Heart right ventricle (tissue), 16 donors: ENCODE data around the gene NPEPL1. TPM values are rescaled to one million over a fixed set of nuclear protein-coding genes. Genes with fewer than 3 reads are reported as not detected.

ENCODE experiments used
- ATAC-seq, 8 donors: fragments of 200-7000 bp; cut with Tn5 transposase; one replicate each; pipeline ENCODE4 v1.9.1; 2020; ENCODE audit warnings: mild to moderate bottlenecking in 8 of 8, moderate library complexity in 8 of 8, moderate number of reproducible peaks in 1 of 8
- DNase-seq, 2 donors: peaks; one replicate each; pipeline ENCODE4 v3.0.0-alpha.2; 2020
- H3K27ac ChIP-seq, 10 donors: fragments of 200-600 bp; sonication (generic) in 2 of 10; one replicate each; pipeline versions ENCODE4 v1.5.0 to v1.8.0; 2020 to 2022; ENCODE audit warnings: mild to moderate bottlenecking in 3 of 10
- H3K27me3 ChIP-seq, 7 donors: fragments of 200-600 bp; one replicate each; pipeline ENCODE4 v1.8.0; 2021 to 2022; ENCODE audit warnings: mild to moderate bottlenecking in 2 of 7
- H3K36me3 ChIP-seq, 9 donors: fragments of 200-600 bp; sonication (generic) in 1 of 9; one replicate each; pipeline versions ENCODE4 v1.5.0 to v1.8.0; 2020 to 2022; ENCODE audit warnings: mild to moderate bottlenecking in 2 of 9
- H3K4me1 ChIP-seq, 9 donors: fragments of 200-600 bp; sonication (generic) in 1 of 9; one replicate each; pipeline versions ENCODE4 v1.5.0 to v1.8.0; 2020 to 2022; ENCODE audit warnings: mild to moderate bottlenecking in 4 of 9
- H3K4me3 ChIP-seq, 10 donors: fragments of 200-600 bp; sonication (generic) in 2 of 10; one replicate each; pipeline versions ENCODE4 v1.5.0 to v1.8.0; 2020 to 2022; ENCODE audit warnings: mild to moderate bottlenecking in 7 of 10, moderate library complexity in 2 of 10
- H3K9me3 ChIP-seq, 11 donors: fragments of 200-600 bp in 10 of 11; sonication (generic) in 2 of 11; one replicate each; pipeline versions ENCODE4 v1.5.0 to v1.8.0; 2013 to 2022; ENCODE audit warnings: mild to moderate bottlenecking in 2 of 11, control low read depth in 1 of 11, moderate library complexity in 1 of 11
- CTCF ChIP-seq, 9 donors: fragments of 200-600 bp; sonication (generic) in 2 of 9; IDR thresholded peaks; one replicate each; pipeline versions ENCODE4 v1.5.0 to v1.8.0; 2021 to 2022; ENCODE audit warnings: antibody characterized with exemption in 9 of 9, mild to moderate bottlenecking in 5 of 9, moderate library complexity in 1 of 9
- WGBS, 2 donors: extraction: QIAGEN DNeasy Blood & Tissue Kit; methylation state at CpG; one replicate each; pipeline ENCODE4 v1.1.7; 2013; ENCODE audit warnings: inconsistent platforms in 1 of 2; 5-methylcytosine and 5-hydroxymethylcytosine counted together
- intact Hi-C, 10 donors: fragments of 100-400 bp; cut with DNase I; formaldehyde crosslinking; loops; one replicate each; pipeline versions ENCODE4 v1.11.1 to v1.14.2; 2022
- polyA plus RNA-seq, 2 donors: library from polyadenylated mRNA; stranded (reverse); fragments of 200-250 nt; gene quantifications; one replicate each; pipeline ENCODE4 v1.2.3, GENCODE V29; 2013
- total RNA-seq, 10 donors: library from RNA; stranded (reverse); fragmentation: NEBNext Ultra II Directional in 3 of 10; extraction: Animal tissue kit (Norgen Biotek cat#: 25700) in 3 of 10; gene quantifications; one replicate each; pipeline versions ENCODE4 v1.2.1 to v1.2.4, GENCODE V29; 2021 to 2023
- donor health status: Arrhythmogenic right ventricular cardiomyopathy.
- donor health status: ischemic (EF 13 %, LVEDD 7.1; RV severe dilation, severe dysfunction).
- donor health status: healthy with polysubstance abuse.
- donor health status: DM: no; HTN: yes; CAD: no.
- donor health status: DM: no; HTN: no; CAD: no.
- donor health status: ischemic (EF 25% LVEDD 6.9; RV normal size, moderate dysfunction).
- donor health status: ischemic (EF 25% LVEDD 5.7; RV mildly dilated, moderate dysfunction).
- donor health status: healthy.
- donor health status: DM: yes; HTN: yes; CAD: no.
- donor health status: Ischemic cardiomyopathy.
- donor health status: ischemic (EF 35%, LVEDD 5.7; RV mildly dilated, moderate dysfunction).
- donor health status: nonischemic (EF 11% LVEDD 7.7; RV severe dilation, severe dysfunction).
- donor health status: DM: yes; HTN: yes; CAD: no.
- donor health status: PGD.
- donor health status: ischemic (EF 29% LVEDD 5.4; RV normal size, mild dysfunction).
- donor health status: nonischemic (EF 23%, LVEDD 6.1; RV moderate dilation, normal function).

The NPEPL1 gene
- total and polyA plus RNA-seq, 12 donors: 16.7 to 46.7 (median 29.9) TPM

GRCh38 chr20:58649288-58650180 is 43.1 kb upstream of the NPEPL1 start:
- peak overlapping the region; percentile 75 to 99 (median 95) for H3K4me3 ChIP-seq
- H3K36me3 ChIP-seq: no peaks in the 10 kb centered on the region
- H3K4me1 ChIP-seq: peaks cover 0 to 52% (median 35%) of the 10 kb centered on the region in 9 donors
- DNase-seq (peak; percentile 30 to 59), ATAC-seq (peak in 2 of 8 donors; percentile 8 to 10)
- intact Hi-C loops: loop anchor here in 9 of 10 donors (1.0 to 10.0 kb wide), 15 partner anchors 41 to 575 kb away; partner anchors contain the start of genes NPEPL1 (in 5 of the 9), GNAS (in 3 of the 9), GNAS-AS1 (in 3 of the 9) and ATP5F1E (in 1 of the 9)
- no peaks in the 10 kb centered on the region for H3K27me3 ChIP-seq
- 7 to 9% methylated on average over 73 of the region's 73 CpGs for WGBS, 2 donors
- peak overlapping the region; percentile 89 to 98 (median 95) for H3K27ac ChIP-seq
- H3K9me3 ChIP-seq: no peaks in the 10 kb centered on the region
- no peak for TF ChIP-seq CTCF (IDR thresholded peaks at IDR 0.05)

- peak; percentile 16 to 47 (median 28) for ATAC-seq
Measured at GRCh38 chr20:58650181-58650775, 42.3 kb upstream of the NPEPL1 start.

GRCh38 chr20:58650776-58651558 is 41.6 kb upstream of the NPEPL1 start, which contains the start of gene STX16:
Gene STX16 (plus strand): TSS chr20:58651283. CDS start chr20:58652007, 724 bp downstream.
- TF ChIP-seq CTCF (IDR thresholded peaks at IDR 0.05): peak in 8 of 9 donors; percentile 38 to 87 (median 64)
- no peaks in the 10 kb centered on the region for H3K27me3 ChIP-seq
- H3K4me3 ChIP-seq: peak within 1 kb of the TSS; percentile 75 to 99 (median 95)
- intact Hi-C loops: loop anchor here in 6 of 10 donors (2.0 to 10.0 kb wide), 11 partner anchors 40 to 574 kb away; partner anchors contain the start of genes NPEPL1 (in 4 of the 6), GNAS (in 2 of the 6), GNAS-AS1 (in 2 of the 6) and ATP5F1E (in 1 of the 6)
- 0 to 1% methylated on average over 49 of the region's 49 CpGs for WGBS, 2 donors
- H3K36me3 ChIP-seq: peaks cover 0 to 3% (median 0%) of the 10 kb centered on the region in 9 donors
- H3K4me1 ChIP-seq: peaks cover 0 to 55% (median 42%) of the 10 kb centered on the region in 9 donors
- H3K9me3 ChIP-seq: no peaks in the 10 kb centered on the region
- peak; percentile 94 to 98 (median 97) for ATAC-seq
- H3K27ac ChIP-seq: peak within 1 kb of the TSS; percentile 89 to 98 (median 95)
- DNase-seq: peak; percentile 89 to 92

More at GRCh38 chr20:58650181-58650775, 42.3 kb upstream of the NPEPL1 start:
- peak overlapping the region; percentile 89 to 98 (median 95) for H3K27ac ChIP-seq
- H3K9me3 ChIP-seq: no peaks in the 10 kb centered on the region
- intact Hi-C loops: loop anchor here in 6 of 10 donors (2.0 to 10.0 kb wide), 11 partner anchors 41 to 575 kb away; partner anchors contain the start of genes NPEPL1 (in 4 of the 6), GNAS (in 2 of the 6), GNAS-AS1 (in 2 of the 6) and ATP5F1E (in 1 of the 6)
- 1% methylated on average over 52 to 62 of the region's 62 CpGs for WGBS, 2 donors
- no peak for TF ChIP-seq CTCF (IDR thresholded peaks at IDR 0.05)
- H3K4me1 ChIP-seq: peaks cover 0 to 52% (median 39%) of the 10 kb centered on the region in 9 donors
- peaks cover 0 to 3% (median 0%) of the 10 kb centered on the region in 9 donors for H3K36me3 ChIP-seq
- no peaks in the 10 kb centered on the region for H3K27me3 ChIP-seq
- H3K4me3 ChIP-seq: peak overlapping the region; percentile 75 to 99 (median 95)
- DNase-seq: peak; percentile 45 to 50
